ENCODE measurements around the gene MYO7B.
A peak's percentile ranks its signal among the peaks of the same experiment; 100 is the strongest.

MYO7B gene

GRCh38 chr2:127574656-127575055 lies 39.2 kb downstream of the MYO7B start:
- DNase-seq (ENCODE audit: low read depth) = no peak

- no peak for DNase-seq (ENCODE audit: low read depth)
Observed at GRCh38 chr2:127575185-127575765, 39.8 kb downstream of the MYO7B start.

GRCh38 chr2:127575941-127576432 lies 40.5 kb downstream of the MYO7B start:
- DNase-seq (ENCODE audit: low read depth) = no peak

- peak; percentile 62 for DNase-seq (ENCODE audit: low read depth)
Observed at GRCh38 chr2:127576433-127577207, 41.1 kb downstream of the MYO7B start.

- DNase-seq (ENCODE audit: low read depth) = no peak
Observed at GRCh38 chr2:127577208-127577475, 41.7 kb downstream of the MYO7B start.

GRCh38 chr2:127577503-127577902 lies 42.0 kb downstream of the MYO7B start:
- no peak for DNase-seq (ENCODE audit: low read depth)

- no peak for DNase-seq (ENCODE audit: low read depth)
Observed at GRCh38 chr2:127577973-127578372, 42.5 kb downstream of the MYO7B start.

- DNase-seq (ENCODE audit: low read depth) = no peak
Observed at GRCh38 chr2:127578411-127578810, 42.9 kb downstream of the MYO7B start.

GRCh38 chr2:127579231-127579630 lies 43.7 kb downstream of the MYO7B start:
- no peak for DNase-seq (ENCODE audit: low read depth)

- no peak for DNase-seq (ENCODE audit: low read depth)
Observed at GRCh38 chr2:127580167-127581049, 44.9 kb downstream of the MYO7B start.

GRCh38 chr2:127581050-127581345 lies 45.5 kb downstream of the MYO7B start:
- no peak for DNase-seq (ENCODE audit: low read depth)

GRCh38 chr2:127581516-127582490 lies 46.3 kb downstream of the MYO7B start:
- DNase-seq (ENCODE audit: low read depth) = no peak

- DNase-seq (ENCODE audit: low read depth) = no peak
Observed at GRCh38 chr2:127582863-127583861, 47.7 kb downstream of the MYO7B start.

GRCh38 chr2:127584047-127584446 lies 48.6 kb downstream of the MYO7B start:
- no peak for DNase-seq (ENCODE audit: low read depth)

GRCh38 chr2:127584516-127585033 lies 49.1 kb downstream of the MYO7B start:
- no peak for DNase-seq (ENCODE audit: low read depth)

- no peak for DNase-seq (ENCODE audit: low read depth)
Observed at GRCh38 chr2:127585270-127585807, 49.9 kb downstream of the MYO7B start.

- DNase-seq (ENCODE audit: low read depth) = no peak
Observed at GRCh38 chr2:127586136-127586535, 50.7 kb downstream of the MYO7B start.

- no peak for DNase-seq (ENCODE audit: low read depth)
Observed at GRCh38 chr2:127586746-127587295, 51.3 kb downstream of the MYO7B start.

GRCh38 chr2:127588241-127588640 lies 52.8 kb downstream of the MYO7B start:
- DNase-seq (ENCODE audit: low read depth) = no peak

GRCh38 chr2:127589358-127589757 lies 53.9 kb downstream of the MYO7B start:
- DNase-seq (ENCODE audit: low read depth) = no peak

Data from ELR (cell line).